HFF-Myc (cell line): ENCODE measurements around the gene RAP1GDS1.

ENCODE experiments used
- DNase-seq: peaks from one replicate; pipeline ENCODE4 v3.0.0-alpha.2; 2011; ENCODE audit warnings: low read depth; ENCODE audit errors: extremely low read depth
- H3K4me3 ChIP-seq: replicated peaks from 2 replicates; pipeline ENCODE4 v1.5.1; 2011; ENCODE audit warnings: low read depth, mild to moderate bottlenecking, control low read depth, low read length
- TF ChIP-seq, protein P1 (sequence below): IDR thresholded peaks from 2 replicates; pipeline ENCODE4 v1.5.1; 2012; ENCODE audit warnings: mild to moderate bottlenecking, low read depth, low read length, control low read depth; ENCODE audit errors: missing control alignments

RAP1GDS1 gene, protein sequence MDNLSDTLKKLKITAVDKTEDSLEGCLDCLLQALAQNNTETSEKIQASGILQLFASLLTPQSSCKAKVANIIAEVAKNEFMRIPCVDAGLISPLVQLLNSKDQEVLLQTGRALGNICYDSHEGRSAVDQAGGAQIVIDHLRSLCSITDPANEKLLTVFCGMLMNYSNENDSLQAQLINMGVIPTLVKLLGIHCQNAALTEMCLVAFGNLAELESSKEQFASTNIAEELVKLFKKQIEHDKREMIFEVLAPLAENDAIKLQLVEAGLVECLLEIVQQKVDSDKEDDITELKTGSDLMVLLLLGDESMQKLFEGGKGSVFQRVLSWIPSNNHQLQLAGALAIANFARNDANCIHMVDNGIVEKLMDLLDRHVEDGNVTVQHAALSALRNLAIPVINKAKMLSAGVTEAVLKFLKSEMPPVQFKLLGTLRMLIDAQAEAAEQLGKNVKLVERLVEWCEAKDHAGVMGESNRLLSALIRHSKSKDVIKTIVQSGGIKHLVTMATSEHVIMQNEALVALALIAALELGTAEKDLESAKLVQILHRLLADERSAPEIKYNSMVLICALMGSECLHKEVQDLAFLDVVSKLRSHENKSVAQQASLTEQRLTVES

DNA sequence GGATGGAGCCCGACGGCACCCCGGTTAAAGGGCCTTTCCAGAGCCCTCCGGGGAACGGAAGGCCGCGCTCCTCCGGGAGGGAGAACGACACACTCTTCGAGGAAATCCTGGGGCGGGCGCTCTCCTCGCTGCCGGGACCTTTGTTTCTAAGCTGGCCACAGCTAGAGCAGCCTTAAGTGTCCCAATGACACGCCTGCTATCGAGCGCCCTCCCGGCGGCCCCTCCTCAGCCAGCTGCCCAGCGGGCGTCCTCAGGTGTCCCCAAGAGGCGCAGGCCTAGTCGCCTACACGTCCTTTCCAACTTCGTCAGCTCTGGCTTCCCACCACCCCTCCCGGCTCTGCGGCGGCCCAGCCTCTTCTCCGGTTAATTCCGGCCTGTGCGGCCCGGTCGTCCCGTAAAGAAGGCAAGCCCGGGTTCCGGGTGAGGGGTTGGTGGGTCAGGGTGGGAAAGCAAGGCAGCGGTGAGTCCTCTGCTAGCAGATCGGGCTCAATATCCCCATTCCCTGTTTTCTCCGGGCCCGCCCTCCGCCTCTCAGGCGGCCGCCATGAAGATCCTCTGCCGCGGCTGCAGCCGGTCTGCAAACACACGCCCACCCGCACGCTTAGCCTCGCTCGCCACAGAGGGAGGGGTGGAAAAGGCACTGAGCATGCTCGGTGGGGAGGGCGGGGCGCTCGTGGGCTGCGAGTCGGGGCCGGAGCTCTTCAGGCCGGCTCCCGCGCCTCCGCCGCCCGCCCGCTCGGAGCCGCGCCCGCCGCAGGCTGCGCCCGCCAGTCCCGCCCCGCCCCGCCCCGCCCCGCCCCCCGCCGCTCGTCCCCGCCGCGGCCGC is at the start of gene RAP1GDS1:
Gene RAP1GDS1 (plus strand): TSS at position 806 of the 826 bp plus-strand sequence. CDS start 182 bp downstream, outside the sequence.
- peak within 1 kb of the TSS; percentile 88 for H3K4me3 ChIP-seq
- DNase-seq = peak; percentile 72
- TF ChIP-seq, protein P1, sequence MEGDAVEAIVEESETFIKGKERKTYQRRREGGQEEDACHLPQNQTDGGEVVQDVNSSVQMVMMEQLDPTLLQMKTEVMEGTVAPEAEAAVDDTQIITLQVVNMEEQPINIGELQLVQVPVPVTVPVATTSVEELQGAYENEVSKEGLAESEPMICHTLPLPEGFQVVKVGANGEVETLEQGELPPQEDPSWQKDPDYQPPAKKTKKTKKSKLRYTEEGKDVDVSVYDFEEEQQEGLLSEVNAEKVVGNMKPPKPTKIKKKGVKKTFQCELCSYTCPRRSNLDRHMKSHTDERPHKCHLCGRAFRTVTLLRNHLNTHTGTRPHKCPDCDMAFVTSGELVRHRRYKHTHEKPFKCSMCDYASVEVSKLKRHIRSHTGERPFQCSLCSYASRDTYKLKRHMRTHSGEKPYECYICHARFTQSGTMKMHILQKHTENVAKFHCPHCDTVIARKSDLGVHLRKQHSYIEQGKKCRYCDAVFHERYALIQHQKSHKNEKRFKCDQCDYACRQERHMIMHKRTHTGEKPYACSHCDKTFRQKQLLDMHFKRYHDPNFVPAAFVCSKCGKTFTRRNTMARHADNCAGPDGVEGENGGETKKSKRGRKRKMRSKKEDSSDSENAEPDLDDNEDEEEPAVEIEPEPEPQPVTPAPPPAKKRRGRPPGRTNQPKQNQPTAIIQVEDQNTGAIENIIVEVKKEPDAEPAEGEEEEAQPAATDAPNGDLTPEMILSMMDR = no peak

DNA sequence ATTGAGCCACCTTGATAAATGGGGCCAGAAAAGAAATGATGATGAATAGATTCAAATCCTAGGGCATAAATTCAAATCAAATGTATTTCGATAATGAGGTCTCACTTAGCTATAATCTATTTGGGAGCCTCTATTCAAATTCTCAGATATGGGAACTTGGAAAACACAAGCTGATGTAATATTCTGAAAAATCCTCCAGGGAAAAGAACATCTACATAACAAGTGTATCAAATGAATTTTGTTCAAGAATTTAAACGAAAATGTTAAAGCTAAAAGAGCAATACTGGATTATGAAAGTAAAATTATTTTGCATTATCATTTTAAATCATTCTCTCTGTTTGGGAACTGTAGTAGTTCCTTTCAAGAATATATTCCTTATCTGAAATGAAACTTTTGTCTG is 38.9 kb upstream of the RAP1GDS1 start:
- DNase-seq = no peak
- TF ChIP-seq, protein P1 = no peak
- H3K4me3 ChIP-seq = no peak overlapping the region

DNA sequence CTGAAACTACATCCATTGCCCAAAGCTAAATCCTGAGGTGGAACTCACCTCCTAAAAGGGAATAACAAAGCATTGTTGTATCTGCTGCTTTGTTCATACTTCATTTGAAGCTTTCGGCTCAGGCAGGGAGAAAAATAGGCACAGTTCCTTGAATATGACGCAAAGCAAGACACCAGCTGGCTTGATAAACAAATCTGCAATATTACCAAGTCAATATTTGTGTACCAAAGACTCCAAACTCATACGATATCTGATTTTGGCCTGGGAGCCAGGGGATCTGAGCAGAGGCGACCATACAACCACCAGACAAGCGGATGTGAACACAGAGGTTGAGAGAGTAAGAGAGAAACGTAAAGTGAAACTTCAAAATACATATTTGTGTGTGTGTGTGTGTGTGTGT is 34.8 kb upstream of the RAP1GDS1 start:
- no peak overlapping the region for H3K4me3 ChIP-seq
- DNase-seq = no peak
- TF ChIP-seq, protein P1 = no peak

DNA sequence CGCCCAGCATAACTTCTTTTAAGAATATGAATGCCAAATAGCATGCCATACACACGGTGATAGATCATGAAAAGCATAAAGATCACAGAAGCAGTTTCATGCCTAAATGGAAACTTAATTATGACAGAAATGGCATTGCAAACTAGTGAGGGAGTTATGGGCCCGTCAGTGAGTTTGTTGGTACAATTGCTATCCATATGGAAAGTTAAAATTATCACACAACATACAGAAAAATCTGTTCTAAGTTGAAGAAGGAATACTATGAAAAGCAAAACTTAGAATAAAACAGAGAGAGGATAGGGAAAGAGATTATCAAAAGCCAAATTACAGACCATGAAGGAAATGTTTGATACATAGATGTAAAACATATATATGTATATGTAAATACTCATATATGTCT is 30.2 kb upstream of the RAP1GDS1 start:
- no peak overlapping the region for H3K4me3 ChIP-seq
- DNase-seq = no peak
- TF ChIP-seq, protein P1 = no peak

DNA sequence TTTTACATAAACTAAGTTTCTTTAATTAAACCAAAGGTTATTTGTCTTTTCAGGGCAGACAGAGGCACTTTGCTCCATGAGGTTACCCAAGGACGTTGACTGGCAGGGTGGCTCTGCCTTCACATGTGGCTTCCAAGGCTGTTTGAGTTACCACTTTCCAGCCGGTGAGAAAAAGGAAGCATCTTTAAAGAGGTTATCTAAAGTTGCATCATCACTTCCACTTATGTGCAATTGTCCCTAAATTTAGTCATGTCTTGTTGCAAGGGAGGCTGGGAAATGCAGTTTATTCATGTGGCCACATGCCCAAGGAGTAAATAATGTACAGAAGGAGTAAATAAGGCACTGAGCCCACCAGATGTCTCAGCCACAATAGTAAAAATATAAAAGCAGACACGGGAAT is 29.0 kb upstream of the RAP1GDS1 start:
- DNase-seq = peak; percentile 1
- TF ChIP-seq, protein P1 = no peak
- no peak overlapping the region for H3K4me3 ChIP-seq

DNA sequence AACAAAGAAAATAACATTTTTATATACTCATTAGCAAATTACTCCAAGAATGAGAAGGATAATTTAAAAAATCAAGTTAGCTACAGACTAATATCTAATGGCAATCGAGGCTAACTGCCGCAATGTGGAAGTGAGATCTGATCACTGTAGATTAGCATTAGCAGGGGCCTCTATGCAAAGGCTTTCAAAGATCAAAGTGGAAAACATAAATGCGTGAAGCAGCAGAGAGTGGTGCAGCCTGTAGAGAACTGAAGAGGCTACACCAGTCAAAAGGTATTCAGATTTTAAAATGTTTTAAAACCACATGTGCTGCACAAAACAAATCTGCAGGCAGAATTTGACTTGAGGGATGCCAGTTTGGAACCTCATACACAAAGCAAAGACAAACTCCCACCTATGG is 24.0 kb upstream of the RAP1GDS1 start:
- DNase-seq = no peak

More for the DNA sequence above, 24.0 kb upstream of the RAP1GDS1 start:
- H3K4me3 ChIP-seq = no peak overlapping the region
- TF ChIP-seq, protein P1 = no peak
